Stomach (tissue), 9 donors: ENCODE measurements around the gene PRODH2. TPM values are rescaled to one million over a fixed set of nuclear protein-coding genes. Genes with fewer than 3 reads are reported as not detected.

ENCODE experiments used
- DNase-seq, 2 donors: peaks; one replicate each; pipeline versions ENCODE4 v3.0.0 to v3.0.0-alpha.2; 2013 to 2019
- H3K27ac ChIP-seq, 5 donors: fragments of 200-600 bp in 4 of 5; sonication (generic) in 4 of 5; one replicate each; pipeline ENCODE4 v1.5.1; 2013 to 2019; ENCODE audit warnings: mild to moderate bottlenecking in 1 of 5, moderate library complexity in 1 of 5
- H3K27me3 ChIP-seq, 3 donors: fragments of 200-600 bp; sonication (generic); one replicate each; pipeline ENCODE4 v1.5.1; 2017 to 2019; ENCODE audit warnings: mixed run types in 1 of 3
- H3K36me3 ChIP-seq, 4 donors: fragments of 200-600 bp; sonication (generic); 1 replicate in 3 of 4; 2 replicates in 1 of 4; pipeline ENCODE4 v1.5.1; 2016 to 2019
- H3K4me1 ChIP-seq, 4 donors: fragments of 200-600 bp; sonication (generic); one replicate each; pipeline ENCODE4 v1.5.1; 2016 to 2019
- H3K4me3 ChIP-seq, 4 donors: fragments of 200-600 bp; sonication (generic) in 3 of 4; one replicate each; pipeline ENCODE4 v1.5.1; 2016 to 2019; ENCODE audit warnings: mild to moderate bottlenecking in 1 of 4
- H3K9me3 ChIP-seq, 4 donors: fragments of 200-600 bp; sonication (generic); one replicate each; pipeline ENCODE4 v1.5.1; 2016 to 2019
- CTCF ChIP-seq, 7 experiments: fragments of 450-650 bp in 4 of 7; fragments of 200-600 bp in 3 of 7; sonication (generic) in 3 of 7; IDR thresholded peaks; one replicate each; pipeline ENCODE4 v1.5.1; 2016 to 2019; ENCODE audit warnings: antibody characterized with exemption in 7 of 7, control low read depth in 2 of 7, mild to moderate bottlenecking in 1 of 7
- EP300 ChIP-seq: sonication (generic); formaldehyde crosslinking; IDR thresholded peaks from one replicate; pipeline ENCODE4 v1.6.1; 2017; ENCODE audit warnings: antibody characterized with exemption
- POLR2A ChIP-seq, 4 donors: fragments of 450-650 bp; IDR thresholded peaks; one replicate each; pipeline ENCODE4 v1.6.1; 2016; ENCODE audit warnings: antibody characterized with exemption in 4 of 4, control low read depth in 2 of 4, mild to moderate bottlenecking in 1 of 4, moderate library complexity in 1 of 4
- POLR2AphosphoS5 ChIP-seq, 3 donors: sonication (generic); formaldehyde crosslinking; IDR thresholded peaks; one replicate each; pipeline ENCODE4 v1.6.1; 2016; ENCODE audit warnings: antibody characterized with exemption in 3 of 3
- WGBS, 5 donors: extraction: QIAGEN DNeasy Blood & Tissue Kit in 3 of 5; methylation state at CpG; one replicate each; pipeline versions ENCODE4 v1.1.5 to v1.1.7; 2013 to 2018; 5-methylcytosine and 5-hydroxymethylcytosine counted together
- intact Hi-C: fragments of 100-400 bp; cut with DNase I; formaldehyde crosslinking; loops from one replicate; pipeline ENCODE4 v1.15.1; 2023; ENCODE audit warnings: low total_unique reads
- polyA plus RNA-seq, 3 donors: library from polyadenylated mRNA; stranded (reverse); fragments of 200-250 nt; gene quantifications; one replicate each; pipeline ENCODE4 v1.2.3, GENCODE V29; 2013
- total RNA-seq, 5 donors: library from RNA; depleted of rRNA; stranded (reverse); fragments of >200 nt; gene quantifications; one replicate each; pipeline versions ENCODE4 v1.1.0 to v1.2.3, GENCODE V29; 2014 to 2016
- donor health status: healthy with polysubstance abuse.
- donor health status: Bipolar disorder and iron deficiency.
- donor health status: healthy.

The PRODH2 gene
- total and polyA plus RNA-seq, 8 donors = 0.23 TPM; not detected in 7

GRCh38 chr19:35776102-35776788 is 36.4 kb downstream of the PRODH2 start:
- Histone ChIP-seq H3K4me1 (peaks cover 7 to 25% (median 21%) of the 10 kb centered on the region in 4 donors), H3K36me3 (peaks cover 0 to 32% (median 29%) of the 10 kb centered on the region in 4 donors), H3K27ac (peak overlapping the region in 1 of 5 donors; percentile 77), H3K9me3 (no peaks in the 10 kb centered on the region), H3K4me3 (peak overlapping the region; percentile 83 to 99 (median 94)), H3K27me3 (no peaks in the 10 kb centered on the region)
- no peak for DNase-seq
- TF ChIP-seq EP300 = no peak
- TF ChIP-seq CTCF (IDR thresholded peaks at IDR 0.05) = no peak
- TF ChIP-seq POLR2AphosphoS5 (IDR thresholded peaks at IDR 0.05) = no peak
- no peak for TF ChIP-seq POLR2A (IDR thresholded peaks at IDR 0.05)
- intact Hi-C loops = no loop called here
- WGBS, 5 donors = 44 to 69% (median 62%) methylated on average over 11 to 13 of the region's 13 CpGs

DNA sequence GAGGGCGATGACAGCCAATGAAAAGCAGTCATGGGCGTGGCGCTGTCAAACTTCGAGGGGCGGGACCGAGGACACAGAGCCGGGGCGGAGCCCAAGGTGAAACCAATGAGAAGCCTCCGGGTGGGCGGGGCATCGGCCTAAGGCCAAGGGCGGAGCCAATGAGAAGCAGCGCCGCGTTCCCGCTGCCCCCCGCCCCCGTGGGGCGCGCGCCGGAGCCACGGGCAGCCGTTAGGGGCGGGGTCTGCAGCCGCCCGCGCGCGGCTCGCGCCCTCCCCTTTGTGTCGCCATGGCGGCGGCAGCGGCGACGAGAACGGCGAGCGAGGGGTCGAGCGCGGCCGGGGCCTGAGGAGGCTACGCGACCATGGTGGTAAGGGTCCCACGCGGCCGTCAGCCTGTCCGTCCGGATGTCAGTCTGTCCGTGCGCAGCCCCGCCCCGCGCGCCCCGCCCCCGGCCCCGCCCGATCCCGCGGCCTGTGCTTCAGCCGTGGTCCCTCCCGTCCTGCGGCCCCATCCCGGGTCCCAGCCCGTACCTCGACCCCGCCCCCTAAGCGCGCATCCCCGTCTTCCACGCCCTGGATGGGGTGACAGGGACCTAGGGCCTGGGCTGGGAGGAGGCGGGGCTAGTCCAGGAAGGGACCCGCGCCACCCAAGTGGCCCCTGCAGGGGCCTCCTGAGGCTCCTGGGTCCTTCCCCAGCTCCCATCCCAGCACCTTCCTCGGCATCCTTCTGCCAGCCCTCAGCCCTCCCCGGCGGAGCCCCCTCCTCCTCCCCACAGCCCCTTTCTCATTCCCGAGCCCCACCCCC is 37.1 kb downstream of the PRODH2 start, which contains the start of gene ARHGAP33:
TSS of gene ARHGAP33 (plus strand) at position 267 of the 804 bp plus-strand sequence. CDS start at position 362, 95 bp downstream.
- intact Hi-C loops = no loop called here
- Histone ChIP-seq H3K36me3 (peaks cover 0 to 24% (median 22%) of the 10 kb centered on the region in 4 donors), H3K9me3 (no peaks in the 10 kb centered on the region), H3K4me3 (peak within 1 kb of the TSS; percentile 83 to 99 (median 94)), H3K27me3 (no peaks in the 10 kb centered on the region), H3K27ac (peak within 1 kb of the TSS; percentile 35 to 79 (median 66)), H3K4me1 (peaks cover 7 to 25% (median 21%) of the 10 kb centered on the region in 4 donors)
- TF ChIP-seq POLR2AphosphoS5 (IDR thresholded peaks at IDR 0.05) (peak in 1 of 3 donors; percentile 58), EP300 (no peak)
- WGBS, 5 donors = 0 to 2% (median 1%) methylated on average over 25 to 82 of the region's 82 CpGs
- peak; percentile 99 to 100 for DNase-seq

DNA sequence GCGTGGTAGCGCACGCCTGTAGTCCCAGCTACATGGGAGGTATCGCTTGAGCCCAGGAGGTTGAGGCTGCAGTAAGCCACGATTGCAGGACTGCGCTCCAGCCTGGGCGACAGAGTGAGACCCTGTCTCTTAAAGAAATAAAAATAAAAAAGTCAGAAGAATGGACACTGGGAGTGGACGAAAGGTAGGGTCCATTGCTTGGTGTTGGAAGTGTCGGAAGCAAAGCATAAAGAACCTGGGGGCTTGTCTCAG is 37.7 kb downstream of the PRODH2 start:
- intact Hi-C loops = no loop called here
- TF ChIP-seq POLR2A (IDR thresholded peaks at IDR 0.05) = no peak
- no peak for TF ChIP-seq EP300
- Histone ChIP-seq H3K4me1 (peaks cover 7 to 25% (median 21%) of the 10 kb centered on the region in 4 donors), H3K4me3 (peak overlapping the region; percentile 83 to 99 (median 94)), H3K27me3 (no peaks in the 10 kb centered on the region), H3K9me3 (no peaks in the 10 kb centered on the region), H3K36me3 (peaks cover 0 to 19% (median 17%) of the 10 kb centered on the region in 4 donors), H3K27ac (no peak overlapping the region)
- DNase-seq = no peak
- 9 to 40% (median 26%) methylated on average over 9 of the region's 9 CpGs for WGBS, 5 donors

DNA sequence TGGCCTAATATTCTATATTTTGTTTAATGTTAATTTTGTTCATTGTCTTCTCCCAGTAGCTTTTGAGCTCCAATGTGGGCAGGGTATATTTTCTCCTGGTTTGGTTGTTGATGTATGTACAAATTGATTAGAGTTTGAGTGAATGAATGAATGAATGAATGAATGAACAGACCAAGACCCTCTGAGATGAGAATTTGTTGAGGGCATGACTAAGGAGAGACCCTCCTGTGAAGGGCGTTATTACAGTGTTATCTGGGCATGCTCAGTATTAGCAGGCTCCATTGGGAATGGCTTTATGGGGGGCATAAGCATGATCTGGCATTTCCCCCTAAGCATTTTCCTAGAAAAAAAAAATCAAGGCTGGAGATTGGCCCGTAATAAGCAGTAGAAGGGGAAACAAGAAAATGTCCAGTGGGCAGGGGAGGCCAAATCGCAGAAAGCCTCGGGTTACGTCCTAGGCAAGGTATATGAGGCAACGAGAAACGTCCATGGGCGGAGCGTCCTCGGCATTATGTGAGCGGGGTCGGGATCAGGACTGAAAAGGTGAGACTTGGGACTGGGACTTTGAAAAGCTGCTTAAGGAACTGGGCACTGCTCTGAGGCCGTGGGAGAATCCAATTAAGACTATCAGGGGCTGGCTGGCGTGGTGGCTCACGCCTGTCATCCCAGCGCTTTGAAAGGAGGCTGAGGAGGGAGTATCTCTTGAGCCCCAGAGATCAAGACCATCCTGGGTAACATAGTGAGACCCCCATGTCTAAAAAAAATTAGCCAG is 38.2 kb downstream of the PRODH2 start:
- 25 to 55% (median 41%) methylated on average over 16 of the region's 16 CpGs for WGBS, 5 donors
- Histone ChIP-seq H3K27me3 (no peaks in the 10 kb centered on the region), H3K27ac (no peak overlapping the region), H3K4me1 (peaks cover 7 to 25% (median 21%) of the 10 kb centered on the region in 4 donors), H3K9me3 (no peaks in the 10 kb centered on the region), H3K36me3 (peaks cover 0 to 14% (median 12%) of the 10 kb centered on the region in 4 donors), H3K4me3 (peak overlapping the region; percentile 83 to 99 (median 94))
- TF ChIP-seq CTCF (IDR thresholded peaks at IDR 0.05) = no peak
- no peak for TF ChIP-seq EP300
- TF ChIP-seq POLR2AphosphoS5 (IDR thresholded peaks at IDR 0.05) = no peak
- TF ChIP-seq POLR2A (IDR thresholded peaks at IDR 0.05) = no peak
- no peak for DNase-seq
- intact Hi-C loops = no loop called here
